Adipocyte (in vitro differentiated cells): ENCODE measurements around the gene TSPEAR.
"Not testable (repeated sequence)": the region's sequence is repeated elsewhere in the genome, so short reads cannot be mapped to it uniquely, and the experiment has no call there.

Source experiments
- DNase-seq: peaks from one replicate; pipeline ENCODE4 v3.0.0-alpha.2; 2015; ENCODE audit warnings: low read depth
- H3K27me3 ChIP-seq: replicated peaks from 2 replicates; pipeline ENCODE4 v1.7.0; 2013; ENCODE audit warnings: mild to moderate bottlenecking, low read length, moderate library complexity; ENCODE audit not compliant: control insufficient read depth, insufficient read depth
- H3K36me3 ChIP-seq: 2 replicates; pipeline ENCODE4 v1.7.0; 2013; ENCODE audit warnings: low read length, mild to moderate bottlenecking, moderate library complexity; ENCODE audit not compliant: control insufficient read depth, insufficient read depth, severe bottlenecking
- H3K4me1 ChIP-seq: 2 replicates; pipeline ENCODE4 v1.7.0; 2013; ENCODE audit warnings: mild to moderate bottlenecking, low read length, moderate library complexity; ENCODE audit not compliant: control insufficient read depth, insufficient read depth
- H3K4me3 ChIP-seq: 2 replicates; pipeline ENCODE4 v1.7.0; 2013; ENCODE audit warnings: mild to moderate bottlenecking, low read length, moderate library complexity
- H3K9ac ChIP-seq: 2 replicates; pipeline ENCODE4 v1.7.0; 2013; ENCODE audit warnings: mild to moderate bottlenecking, low read length, moderate library complexity
- H3K9me3 ChIP-seq: 2 replicates; pipeline ENCODE4 v1.7.0; 2013; ENCODE audit warnings: mild to moderate bottlenecking, low read length, moderate library complexity; ENCODE audit not compliant: control insufficient read depth

The TSPEAR gene

GRCh38 chr21:44615911-44616590 lies 95.3 kb downstream of the TSPEAR start:
- no peaks in the 10 kb centered on the region for H3K36me3 ChIP-seq
- H3K27me3 ChIP-seq = no peaks in the 10 kb centered on the region
- H3K4me1 ChIP-seq = no peaks in the 10 kb centered on the region
- no peak for DNase-seq
- no peak overlapping the region for H3K9ac ChIP-seq
- peaks cover 29% of the 10 kb centered on the region for H3K9me3 ChIP-seq
- no peak overlapping the region for H3K4me3 ChIP-seq

- no peak for DNase-seq
- no peaks in the 10 kb centered on the region for H3K36me3 ChIP-seq
- peaks cover 27% of the 10 kb centered on the region for H3K9me3 ChIP-seq
- no peak overlapping the region for H3K9ac ChIP-seq
- H3K4me1 ChIP-seq = no peaks in the 10 kb centered on the region
- no peaks in the 10 kb centered on the region for H3K27me3 ChIP-seq
- no peak overlapping the region for H3K4me3 ChIP-seq
These were observed 95.9 kb downstream of the TSPEAR start for GRCh38 chr21:44615466-44615865.

GRCh38 chr21:44614961-44615391 lies 96.4 kb downstream of the TSPEAR start:
- H3K9me3 ChIP-seq = peaks cover 22% of the 10 kb centered on the region
- H3K4me1 ChIP-seq = no peaks in the 10 kb centered on the region
- H3K27me3 ChIP-seq = no peaks in the 10 kb centered on the region
- H3K36me3 ChIP-seq = no peaks in the 10 kb centered on the region
- no peak overlapping the region for H3K9ac ChIP-seq
- no peak overlapping the region for H3K4me3 ChIP-seq
- DNase-seq = no peak

GRCh38 chr21:44614161-44614631 lies 97.2 kb downstream of the TSPEAR start:
- no peaks in the 10 kb centered on the region for H3K36me3 ChIP-seq
- H3K9me3 ChIP-seq = peaks cover 19% of the 10 kb centered on the region
- no peaks in the 10 kb centered on the region for H3K27me3 ChIP-seq
- DNase-seq = no peak
- H3K4me1 ChIP-seq = no peaks in the 10 kb centered on the region
- H3K4me3 ChIP-seq = no peak overlapping the region
- H3K9ac ChIP-seq = no peak overlapping the region

GRCh38 chr21:44613386-44614155 lies 97.8 kb downstream of the TSPEAR start:
- H3K9me3 ChIP-seq = peaks cover 20% of the 10 kb centered on the region
- no peak overlapping the region for H3K9ac ChIP-seq
- H3K4me1 ChIP-seq = no peaks in the 10 kb centered on the region
- H3K4me3 ChIP-seq = no peak overlapping the region
- H3K36me3 ChIP-seq = no peaks in the 10 kb centered on the region
- H3K27me3 ChIP-seq = no peaks in the 10 kb centered on the region
- DNase-seq = no peak

- Histone ChIP-seq H3K36me3 (no peaks in the 10 kb centered on the region), H3K9ac (no peak overlapping the region), H3K9me3 (peaks cover 20% of the 10 kb centered on the region), H3K27me3 (no peaks in the 10 kb centered on the region), H3K4me1 (no peaks in the 10 kb centered on the region), H3K4me3 (no peak overlapping the region)
- DNase-seq = no peak
These were observed 98.6 kb downstream of the TSPEAR start for GRCh38 chr21:44612669-44613229.

GRCh38 chr21:44612029-44612486 lies 99.3 kb downstream of the TSPEAR start, which contains the start of gene KRTAP10-8:
Gene KRTAP10-8 (plus strand): TSS chr21:44612079. CDS start chr21:44612101, 22 bp downstream.
- no peak for DNase-seq
- H3K4me3 ChIP-seq = no peak within 1 kb of the TSS
- H3K27me3 ChIP-seq = no peaks in the 10 kb centered on the region
- peaks cover 20% of the 10 kb centered on the region for H3K9me3 ChIP-seq
- no peaks in the 10 kb centered on the region for H3K36me3 ChIP-seq
- H3K4me1 ChIP-seq = no peaks in the 10 kb centered on the region
- H3K9ac ChIP-seq = no peak within 1 kb of the TSS

- no peak overlapping the region for H3K4me3 ChIP-seq
- H3K9ac ChIP-seq = no peak overlapping the region
- peaks cover 21% of the 10 kb centered on the region for H3K9me3 ChIP-seq
- no peaks in the 10 kb centered on the region for H3K4me1 ChIP-seq
- DNase-seq = no peak
- no peaks in the 10 kb centered on the region for H3K27me3 ChIP-seq
- H3K36me3 ChIP-seq = no peaks in the 10 kb centered on the region
These were observed 99.8 kb downstream of the TSPEAR start for GRCh38 chr21:44611551-44611950.

- not testable (repeated sequence) for DNase-seq, H3K9ac ChIP-seq, H3K4me3 ChIP-seq, H3K27me3 ChIP-seq, H3K36me3 ChIP-seq, H3K4me1 ChIP-seq
- H3K9me3 ChIP-seq = peaks cover 24% of the 10 kb centered on the region
These were observed 101.1 kb downstream of the TSPEAR start for GRCh38 chr21:44610157-44610843.

GRCh38 chr21:44609193-44609592 lies 102.2 kb downstream of the TSPEAR start:
- Histone ChIP-seq H3K27me3 (no peaks in the 10 kb centered on the region), H3K9me3 (peaks cover 27% of the 10 kb centered on the region), H3K36me3 (no peaks in the 10 kb centered on the region), H3K4me3 (no peak overlapping the region), H3K4me1 (no peaks in the 10 kb centered on the region), H3K9ac (no peak overlapping the region)
- DNase-seq = no peak

GRCh38 chr21:44606495-44606894 lies 104.9 kb downstream of the TSPEAR start:
- Histone ChIP-seq H3K9me3 (peaks cover 22% of the 10 kb centered on the region), H3K4me1 (no peaks in the 10 kb centered on the region), H3K9ac (no peak overlapping the region), H3K36me3 (no peaks in the 10 kb centered on the region), H3K27me3 (peaks cover 8% of the 10 kb centered on the region), H3K4me3 (no peak overlapping the region)
- no peak for DNase-seq
